OCI-LY1 (cell line): Measurements from ENCODE around the gene OCLN.
"Not testable (repeated sequence)": the region's sequence is repeated elsewhere in the genome, so short reads cannot be mapped to it uniquely, and the experiment has no call there.

Experiments
- EZH2 ChIP-seq: fragments of 200-600 bp; sonication (generic), shearing (Covaris generic); IDR thresholded peaks from 2 replicates; pipeline ENCODE4 v1.8.0; 2017; ENCODE audit warnings: borderline replicate concordance, mixed run types, mild to moderate bottlenecking, antibody characterized with exemption, low read length, moderate library complexity, mixed read lengths
- TF ChIP-seq, protein P1 (sequence below): fragments of 200-600 bp; sonication (generic), shearing (Covaris generic); IDR thresholded peaks from 2 replicates; pipeline ENCODE4 v1.5.1; 2017; ENCODE audit warnings: mild to moderate bottlenecking, antibody characterized with exemption, low read length, moderate library complexity, mixed read lengths

DNA sequence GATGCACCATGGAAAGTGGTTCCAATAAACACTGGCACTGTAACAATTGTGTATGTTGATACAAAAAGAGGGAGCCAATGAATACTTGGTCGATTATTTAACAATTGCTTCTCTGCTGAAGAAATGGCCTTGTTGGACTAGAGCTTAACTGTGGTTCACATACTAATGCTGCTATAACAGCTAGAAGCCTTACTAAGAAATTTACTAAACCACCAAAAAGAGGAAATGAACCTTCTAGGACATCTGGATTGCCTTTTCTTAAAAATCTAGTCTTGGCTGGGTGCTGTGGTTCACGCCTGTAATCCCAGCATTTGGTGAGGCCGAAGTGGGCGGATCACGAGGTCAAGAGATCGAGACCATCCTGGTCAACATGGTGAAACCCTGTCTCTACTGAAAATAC is 109.4 kb downstream of the OCLN start:
- TF ChIP-seq, protein P1, sequence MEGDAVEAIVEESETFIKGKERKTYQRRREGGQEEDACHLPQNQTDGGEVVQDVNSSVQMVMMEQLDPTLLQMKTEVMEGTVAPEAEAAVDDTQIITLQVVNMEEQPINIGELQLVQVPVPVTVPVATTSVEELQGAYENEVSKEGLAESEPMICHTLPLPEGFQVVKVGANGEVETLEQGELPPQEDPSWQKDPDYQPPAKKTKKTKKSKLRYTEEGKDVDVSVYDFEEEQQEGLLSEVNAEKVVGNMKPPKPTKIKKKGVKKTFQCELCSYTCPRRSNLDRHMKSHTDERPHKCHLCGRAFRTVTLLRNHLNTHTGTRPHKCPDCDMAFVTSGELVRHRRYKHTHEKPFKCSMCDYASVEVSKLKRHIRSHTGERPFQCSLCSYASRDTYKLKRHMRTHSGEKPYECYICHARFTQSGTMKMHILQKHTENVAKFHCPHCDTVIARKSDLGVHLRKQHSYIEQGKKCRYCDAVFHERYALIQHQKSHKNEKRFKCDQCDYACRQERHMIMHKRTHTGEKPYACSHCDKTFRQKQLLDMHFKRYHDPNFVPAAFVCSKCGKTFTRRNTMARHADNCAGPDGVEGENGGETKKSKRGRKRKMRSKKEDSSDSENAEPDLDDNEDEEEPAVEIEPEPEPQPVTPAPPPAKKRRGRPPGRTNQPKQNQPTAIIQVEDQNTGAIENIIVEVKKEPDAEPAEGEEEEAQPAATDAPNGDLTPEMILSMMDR, result not testable (repeated sequence)
- TF ChIP-seq EZH2, result not testable (repeated sequence)
